GM12878 (cell line): ENCODE results near the gene ZBED1.

Experiments
- CHD2 ChIP-seq: IDR thresholded peaks from 2 replicates; pipeline ENCODE4 v1.6.1; 2011; ENCODE audit warnings: low read depth, low read length, improper control_type of control experiment, borderline replicate concordance
- CTCF ChIP-seq, 3 experiments: IDR thresholded peaks in 2 of 3; conservative IDR thresholded peaks in 1 of 3; 2 replicates each; pipeline ENCODE4 v1.5.1; 2011; ENCODE audit warnings: low read depth in 3 of 3, low read length in 3 of 3, mild to moderate bottlenecking in 3 of 3, control low read depth in 2 of 3, moderate library complexity in 2 of 3, inconsistent platforms in 1 of 3, mixed read lengths in 1 of 3; ENCODE audit not compliant: control insufficient read depth in 2 of 3, insufficient read depth in 1 of 3; ENCODE audit errors: extremely low read depth in 1 of 3
- FOXM1 ChIP-seq: IDR thresholded peaks from 2 replicates; pipeline ENCODE4 v1.6.1; 2012; ENCODE audit warnings: low read depth, mild to moderate bottlenecking, inconsistent platforms, low read length, moderate library complexity
- NFXL1 ChIP-seq: fragments of 450-650 bp; IDR thresholded peaks from 2 replicates; pipeline ENCODE4 v1.6.1; 2017; ENCODE audit warnings: antibody characterized with exemption, mild to moderate bottlenecking, borderline replicate concordance
- PBX3 ChIP-seq: IDR thresholded peaks from 2 replicates; pipeline ENCODE4 v1.6.1; 2011; ENCODE audit warnings: mild to moderate bottlenecking, low read depth, low read length, moderate library complexity; ENCODE audit not compliant: insufficient replicate concordance
- SIN3A ChIP-seq: IDR thresholded peaks from 2 replicates; pipeline ENCODE4 v1.6.1; 2012; ENCODE audit warnings: low read depth, low read length, improper control_type of control experiment
- TAF1 ChIP-seq: IDR thresholded peaks from 2 replicates; pipeline ENCODE4 v1.6.1; 2011; ENCODE audit warnings: mild to moderate bottlenecking, low read depth, low read length, borderline replicate concordance

- TF ChIP-seq CHD2 (no peak), CTCF (IDR thresholded peaks at IDR 0.05 in 2 of 3, conservative IDR thresholded peaks at IDR 0.05 in 1 of 3; ENCODE audit: control insufficient read depth in 2 of 3, extremely low read depth in 1 of 3, insufficient read depth in 1 of 3, low read depth in 3 of 3, low read length in 3 of 3) (no peak), SIN3A (no peak), NFXL1 (no peak), PBX3 (no peak), FOXM1 (no peak), TAF1 (no peak)
These were observed 38.7 kb downstream of the ZBED1 start for GRCh38 chrX:2462074-2462473.
